GM18861 (cell line): Measurements from ENCODE around the gene TXLNA.

Experiments
- ATAC-seq: cut with Tn5 transposase; IDR thresholded peaks from one replicate; pipeline ENCODE4 v1.9.1; 2021; ENCODE audit not compliant: unreplicated experiment

TXLNA gene

DNA sequence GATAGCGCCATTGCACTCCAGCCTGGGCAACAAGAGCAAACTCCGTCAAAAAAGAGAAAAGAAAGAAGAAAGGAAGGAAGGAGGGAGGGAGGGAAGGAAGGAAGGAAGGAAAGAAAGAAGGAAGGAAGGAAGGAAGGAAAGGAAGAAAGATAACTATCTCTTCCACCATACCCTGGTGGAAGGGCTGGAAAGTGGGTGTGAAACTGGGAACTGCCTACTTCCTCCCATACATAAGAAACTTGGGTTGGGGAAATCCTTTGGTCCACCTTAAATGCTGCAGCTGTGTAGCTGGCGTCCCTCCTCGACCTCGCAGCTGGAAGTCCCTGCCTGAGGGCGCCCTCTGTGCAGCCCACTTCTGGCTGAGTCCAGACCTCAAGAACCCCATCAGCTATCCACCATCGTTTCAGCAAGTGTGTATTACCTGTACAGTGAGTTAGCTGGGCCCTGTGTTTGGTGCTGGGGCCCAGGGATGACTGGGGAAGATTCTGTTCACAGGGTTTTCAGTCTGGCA is 62.9 kb downstream of the TXLNA start:
- ATAC-seq: no peak

GRCh38 chr1:32246888-32247273 is 67.4 kb downstream of the TXLNA start, which contains the start of gene FAM167B:
Gene FAM167B (plus strand): TSS chr1:32247222. CDS start chr1:32247422, 200 bp downstream.
- ATAC-seq: no peak

GRCh38 chr1:32247452-32247851 is 68.0 kb downstream of the TXLNA start:
- ATAC-seq: no peak
